Erythroblast (primary cell): ENCODE data around the gene DIP2C.

Source experiments
- GATA1 ChIP-seq: IDR thresholded peaks from 2 replicates; pipeline ENCODE4 v1.6.1; 2011; ENCODE audit warnings: low read depth, mild to moderate bottlenecking, control low read depth, low read length, moderate library complexity
- POLR2A ChIP-seq: IDR thresholded peaks from 2 replicates; pipeline ENCODE4 v1.6.1; 2011; ENCODE audit warnings: mild to moderate bottlenecking, low read length

- TF ChIP-seq POLR2A (no peak), GATA1 (no peak)
These were observed 358.3 kb downstream of the DIP2C start for GRCh38 chr10:331186-331585.
